Measurements from ENCODE around the gene CLSTN1.

Gene CLSTN1

DNA sequence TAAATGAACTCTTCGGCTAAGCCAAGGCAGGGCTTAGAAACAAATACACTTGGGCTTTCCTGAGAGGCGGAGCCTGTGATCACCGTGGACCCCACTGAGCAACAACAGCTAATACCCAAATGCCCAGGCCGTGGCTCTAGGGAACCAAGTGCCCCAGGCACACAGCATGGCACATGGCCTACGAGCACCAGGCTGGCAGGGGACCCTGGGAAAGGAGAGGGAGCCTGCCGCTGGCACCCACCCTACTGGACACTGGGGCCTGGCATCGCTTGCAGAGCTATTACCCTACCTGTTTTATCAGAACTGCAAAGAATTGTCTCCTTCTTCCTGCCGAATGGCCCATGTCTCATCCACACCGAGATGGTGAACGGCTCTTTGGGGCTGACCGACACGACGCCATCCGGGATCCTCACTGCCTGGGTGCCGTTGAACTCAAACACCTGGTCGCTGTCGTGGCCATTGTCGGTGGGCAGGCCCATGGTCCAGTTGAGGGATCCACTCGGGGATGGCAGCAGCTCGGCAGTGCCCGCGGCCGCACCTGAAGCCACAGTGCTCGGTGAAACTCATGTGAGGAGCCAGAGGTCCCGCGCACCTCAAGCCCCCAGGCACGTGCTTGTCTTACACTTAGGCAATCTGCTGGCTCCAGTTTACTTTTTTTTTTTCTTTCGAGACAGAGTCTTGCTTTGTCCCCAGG lies 79.5 kb downstream of the CLSTN1 start:
- no peak overlapping the region for H3K27ac ChIP-seq
- TF ChIP-seq, protein P1, sequence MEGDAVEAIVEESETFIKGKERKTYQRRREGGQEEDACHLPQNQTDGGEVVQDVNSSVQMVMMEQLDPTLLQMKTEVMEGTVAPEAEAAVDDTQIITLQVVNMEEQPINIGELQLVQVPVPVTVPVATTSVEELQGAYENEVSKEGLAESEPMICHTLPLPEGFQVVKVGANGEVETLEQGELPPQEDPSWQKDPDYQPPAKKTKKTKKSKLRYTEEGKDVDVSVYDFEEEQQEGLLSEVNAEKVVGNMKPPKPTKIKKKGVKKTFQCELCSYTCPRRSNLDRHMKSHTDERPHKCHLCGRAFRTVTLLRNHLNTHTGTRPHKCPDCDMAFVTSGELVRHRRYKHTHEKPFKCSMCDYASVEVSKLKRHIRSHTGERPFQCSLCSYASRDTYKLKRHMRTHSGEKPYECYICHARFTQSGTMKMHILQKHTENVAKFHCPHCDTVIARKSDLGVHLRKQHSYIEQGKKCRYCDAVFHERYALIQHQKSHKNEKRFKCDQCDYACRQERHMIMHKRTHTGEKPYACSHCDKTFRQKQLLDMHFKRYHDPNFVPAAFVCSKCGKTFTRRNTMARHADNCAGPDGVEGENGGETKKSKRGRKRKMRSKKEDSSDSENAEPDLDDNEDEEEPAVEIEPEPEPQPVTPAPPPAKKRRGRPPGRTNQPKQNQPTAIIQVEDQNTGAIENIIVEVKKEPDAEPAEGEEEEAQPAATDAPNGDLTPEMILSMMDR (conservative IDR thresholded peaks at IDR 0.05) = no peak

- TF ChIP-seq, protein P1 (conservative IDR thresholded peaks at IDR 0.05) = no peak
- H3K27ac ChIP-seq = no peak overlapping the region
Observed at GRCh38 chr1:9737671-9738070, 86.1 kb downstream of the CLSTN1 start.

DNA sequence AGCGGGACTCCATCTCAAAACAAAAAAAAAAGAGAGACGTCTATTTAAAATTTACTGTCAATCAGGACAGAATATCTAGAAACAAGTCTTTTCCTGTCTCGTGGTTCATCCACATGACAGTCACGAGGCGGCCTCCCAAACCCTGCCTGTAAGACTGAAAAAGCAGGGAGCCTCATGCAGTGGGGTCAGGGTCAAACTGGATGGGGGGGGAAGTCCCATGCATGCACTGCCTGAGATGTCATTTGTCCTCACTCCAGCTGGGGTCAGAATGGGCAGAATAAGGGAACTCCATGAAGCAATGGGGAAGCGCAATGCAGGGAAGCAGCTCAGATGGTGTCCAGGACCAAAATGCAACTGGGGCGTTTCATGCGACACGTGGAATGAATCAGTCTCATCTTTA lies 86.7 kb downstream of the CLSTN1 start:
- TF ChIP-seq, protein P1 (conservative IDR thresholded peaks at IDR 0.05) = no peak
- H3K27ac ChIP-seq = no peak overlapping the region

- TF ChIP-seq, protein P1 (conservative IDR thresholded peaks at IDR 0.05) = no peak
- no peak overlapping the region for H3K27ac ChIP-seq
Observed at GRCh38 chr1:9736241-9736640, 87.5 kb downstream of the CLSTN1 start.

DNA sequence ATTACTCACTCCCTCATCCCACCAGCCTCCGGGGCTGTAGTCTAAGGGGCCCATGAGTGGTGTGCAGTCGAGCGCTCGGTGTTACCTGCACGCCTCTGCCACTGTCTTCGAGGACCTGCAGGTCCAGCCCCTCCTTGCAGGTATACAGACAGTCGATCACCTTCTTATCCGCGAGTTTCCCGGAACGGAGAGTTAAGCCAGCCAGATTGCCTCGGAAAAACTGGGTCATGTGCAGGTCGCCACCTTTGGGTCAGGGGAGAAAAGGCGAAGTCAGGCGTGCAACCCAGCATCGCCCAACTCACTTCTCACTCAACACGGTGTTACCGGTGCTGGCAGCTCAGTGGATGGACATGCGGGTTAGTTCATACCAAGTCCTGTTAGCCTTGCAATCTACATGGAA lies 88.0 kb downstream of the CLSTN1 start:
- no peak overlapping the region for H3K27ac ChIP-seq
- TF ChIP-seq, protein P1 (conservative IDR thresholded peaks at IDR 0.05) = no peak

GRCh38 chr1:9733160-9733789 lies 90.5 kb downstream of the CLSTN1 start:
- no peak overlapping the region for H3K27ac ChIP-seq
- TF ChIP-seq, protein P1 (conservative IDR thresholded peaks at IDR 0.05) = no peak

DNA sequence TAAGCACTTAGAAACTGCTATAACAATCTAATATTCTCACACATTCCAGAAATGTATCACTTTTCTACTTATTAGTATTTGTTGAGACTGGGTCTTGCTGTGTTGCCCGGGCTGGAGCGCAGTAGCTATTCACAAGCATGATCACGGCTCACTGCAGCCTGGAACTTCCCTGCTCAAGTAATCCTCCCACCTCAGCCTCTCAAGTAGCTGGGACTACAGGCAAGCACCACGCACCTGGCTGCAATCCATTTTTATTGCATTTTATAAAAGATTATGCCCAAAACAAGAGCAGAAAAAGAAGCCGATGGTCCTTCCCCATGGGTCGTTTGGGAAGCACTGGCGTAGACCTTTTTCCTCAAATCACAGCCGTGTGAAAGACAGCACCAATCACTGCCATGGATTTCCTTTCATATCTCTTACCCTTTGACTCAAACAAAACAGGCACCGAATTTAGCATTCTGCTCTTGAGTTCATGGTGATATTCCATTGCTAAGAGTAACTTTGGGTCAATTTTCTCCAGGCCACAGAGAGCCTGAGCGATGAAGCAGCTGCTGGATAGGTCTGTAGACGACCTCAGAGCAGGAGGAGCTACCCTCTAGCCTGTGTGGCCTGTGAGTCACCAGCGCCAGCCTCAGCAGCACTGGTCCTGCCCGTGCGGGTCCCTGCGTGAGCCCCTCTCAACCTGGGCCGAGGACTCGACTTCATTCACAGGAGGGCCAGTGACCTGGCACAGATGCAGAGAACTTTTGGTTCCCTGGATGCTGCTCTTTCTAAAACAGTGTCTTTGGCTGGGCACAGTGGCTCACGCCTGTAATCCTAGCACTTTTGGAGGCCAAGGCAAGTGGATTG lies 91.4 kb downstream of the CLSTN1 start:
- TF ChIP-seq, protein P1 (conservative IDR thresholded peaks at IDR 0.05) = no peak
- no peak overlapping the region for H3K27ac ChIP-seq

Measured in VCaP (cell line).